Neural cell (in vitro differentiated cells): ENCODE measurements around the gene YKT6.

Experiments
- EP300 ChIP-seq: fragments of 450-650 bp; conservative IDR thresholded peaks from 2 replicates; pipeline ENCODE4 v1.6.1; 2014; ENCODE audit warnings: antibody characterized with exemption, mild to moderate bottlenecking, moderate library complexity; ENCODE audit not compliant: poor library complexity, severe bottlenecking
- EZH2 ChIP-seq: fragments of 200-600, 300-800 bp; shearing (Covaris generic), sonication (generic); IDR thresholded peaks from 2 replicates; pipeline ENCODE4 v1.6.1; 2014; ENCODE audit warnings: antibody characterized with exemption, low read length, borderline replicate concordance, mild to moderate bottlenecking; ENCODE audit not compliant: insufficient read depth, poor library complexity, severe bottlenecking
- POLR2AphosphoS5 ChIP-seq: IDR thresholded peaks from 2 replicates; pipeline ENCODE4 v1.6.1; 2012
- REST ChIP-seq: IDR thresholded peaks from 2 replicates; pipeline ENCODE4 v1.6.1; 2012; ENCODE audit warnings: borderline replicate concordance
- SMC3 ChIP-seq: fragments of 450-650 bp; conservative IDR thresholded peaks from 2 replicates; pipeline ENCODE4 v1.6.1; 2014; ENCODE audit warnings: antibody characterized with exemption, mild to moderate bottlenecking, moderate library complexity; ENCODE audit not compliant: poor library complexity
- TAF1 ChIP-seq: IDR thresholded peaks from 2 replicates; pipeline ENCODE4 v1.6.1; 2012; ENCODE audit warnings: low read depth
- TF ChIP-seq, protein P1 (sequence below): fragments of 450-650 bp; IDR thresholded peaks from 2 replicates; pipeline ENCODE4 v1.5.1; 2014; ENCODE audit warnings: antibody characterized with exemption, mild to moderate bottlenecking, moderate library complexity; ENCODE audit not compliant: poor library complexity, severe bottlenecking

- TF ChIP-seq, protein P1, sequence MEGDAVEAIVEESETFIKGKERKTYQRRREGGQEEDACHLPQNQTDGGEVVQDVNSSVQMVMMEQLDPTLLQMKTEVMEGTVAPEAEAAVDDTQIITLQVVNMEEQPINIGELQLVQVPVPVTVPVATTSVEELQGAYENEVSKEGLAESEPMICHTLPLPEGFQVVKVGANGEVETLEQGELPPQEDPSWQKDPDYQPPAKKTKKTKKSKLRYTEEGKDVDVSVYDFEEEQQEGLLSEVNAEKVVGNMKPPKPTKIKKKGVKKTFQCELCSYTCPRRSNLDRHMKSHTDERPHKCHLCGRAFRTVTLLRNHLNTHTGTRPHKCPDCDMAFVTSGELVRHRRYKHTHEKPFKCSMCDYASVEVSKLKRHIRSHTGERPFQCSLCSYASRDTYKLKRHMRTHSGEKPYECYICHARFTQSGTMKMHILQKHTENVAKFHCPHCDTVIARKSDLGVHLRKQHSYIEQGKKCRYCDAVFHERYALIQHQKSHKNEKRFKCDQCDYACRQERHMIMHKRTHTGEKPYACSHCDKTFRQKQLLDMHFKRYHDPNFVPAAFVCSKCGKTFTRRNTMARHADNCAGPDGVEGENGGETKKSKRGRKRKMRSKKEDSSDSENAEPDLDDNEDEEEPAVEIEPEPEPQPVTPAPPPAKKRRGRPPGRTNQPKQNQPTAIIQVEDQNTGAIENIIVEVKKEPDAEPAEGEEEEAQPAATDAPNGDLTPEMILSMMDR, result no peak
- TF ChIP-seq EP300 (no peak), EZH2 (no peak), POLR2AphosphoS5 (no peak), REST (no peak), SMC3 (no peak), TAF1 (no peak)
Measured at GRCh38 chr7:44228571-44229350, 28.0 kb downstream of the YKT6 start.
